Measurements from ENCODE around the gene SLC16A11.
"Not testable (repeated sequence)": the region's sequence is repeated elsewhere in the genome, so short reads cannot be mapped to it uniquely, and the experiment has no call there.

SLC16A11 gene

GRCh38 chr17:7056386-7056785 is 12.5 kb upstream of the SLC16A11 start:
- no peak for DNase-seq

GRCh38 chr17:7050583-7050982 is 6.7 kb upstream of the SLC16A11 start:
- not testable (repeated sequence) for DNase-seq

GRCh38 chr17:7048968-7049367 is 5.1 kb upstream of the SLC16A11 start:
- DNase-seq = no peak

GRCh38 chr17:7047566-7047965 is 3.7 kb upstream of the SLC16A11 start:
- no peak for DNase-seq

GRCh38 chr17:7046725-7047397 is 3.0 kb upstream of the SLC16A11 start:
- DNase-seq = peak; percentile 81

GRCh38 chr17:7046127-7046724 is 2.3 kb upstream of the SLC16A11 start:
- DNase-seq = peak; percentile 52

- peak; percentile 49 for DNase-seq
Measured at GRCh38 chr17:7045492-7046126, 1.7 kb upstream of the SLC16A11 start.

- DNase-seq = no peak
Measured at GRCh38 chr17:7043182-7043496, 753 bp downstream of the SLC16A11 start.

GRCh38 chr17:7042501-7043181 is 1.3 kb downstream of the SLC16A11 start:
- peak; percentile 69 for DNase-seq

- no peak for DNase-seq
Measured at GRCh38 chr17:7041607-7042500, 2.0 kb downstream of the SLC16A11 start.

- no peak for DNase-seq
Measured at GRCh38 chr17:7039832-7040231, 4.1 kb downstream of the SLC16A11 start.

GRCh38 chr17:7038025-7038862 is 5.6 kb downstream of the SLC16A11 start:
- DNase-seq = no peak

GRCh38 chr17:7035591-7036368 is 8.1 kb downstream of the SLC16A11 start, which contains the start of gene SLC16A13:
Gene SLC16A13 (plus strand): TSS chr17:7036015. CDS start chr17:7036383, 368 bp downstream.
- DNase-seq = peak; percentile 99

- peak; percentile 52 for DNase-seq
Measured at GRCh38 chr17:7034955-7035590, 8.8 kb downstream of the SLC16A11 start.

GRCh38 chr17:7029659-7030058 is 14.2 kb downstream of the SLC16A11 start:
- DNase-seq = peak; percentile 73

- no peak for DNase-seq
Measured at GRCh38 chr17:7029096-7029495, 14.8 kb downstream of the SLC16A11 start.

GRCh38 chr17:7027335-7027734 is 16.6 kb downstream of the SLC16A11 start:
- no peak for DNase-seq

GRCh38 chr17:7026471-7027115 is 17.3 kb downstream of the SLC16A11 start:
- DNase-seq = no peak

- no peak for DNase-seq
Measured at GRCh38 chr17:7025245-7025644, 18.6 kb downstream of the SLC16A11 start.

- DNase-seq = no peak
Measured at GRCh38 chr17:7024402-7024785, 19.5 kb downstream of the SLC16A11 start.

Measured in activated CD4-positive, alpha-beta T cell treated with anti-CD3 and anti-CD28 coated beads for 48 hours (primary cell).